G401.6 (cell line): ENCODE results near the gene ASB14.

Experiments used
- FAIRE-seq: peaks from 2 replicates; lab custom pipeline; 2012; peaks lifted over from hg19 to GRCh38; lab: Jason Lieb, UNC

ASB14 gene

DNA sequence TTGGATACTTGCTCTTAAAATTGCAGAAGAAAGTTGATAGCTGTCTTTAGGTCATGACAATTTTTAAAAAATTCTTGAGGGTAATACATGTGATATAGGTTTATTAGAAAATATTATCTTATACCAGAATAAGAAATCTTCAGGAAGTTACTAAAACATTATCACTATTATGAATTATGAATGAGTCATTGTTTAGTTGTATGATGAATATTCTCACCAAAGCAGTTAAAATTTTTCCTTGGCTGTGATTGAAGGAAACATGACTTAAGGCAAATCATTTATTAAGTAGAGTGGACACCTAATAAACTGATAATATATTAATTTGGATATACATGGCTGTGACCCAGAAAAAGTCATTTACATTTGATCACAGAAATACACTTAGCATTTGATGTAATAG is 34.8 kb downstream of the ASB14 start:
- FAIRE-seq, result peak; percentile 81

DNA sequence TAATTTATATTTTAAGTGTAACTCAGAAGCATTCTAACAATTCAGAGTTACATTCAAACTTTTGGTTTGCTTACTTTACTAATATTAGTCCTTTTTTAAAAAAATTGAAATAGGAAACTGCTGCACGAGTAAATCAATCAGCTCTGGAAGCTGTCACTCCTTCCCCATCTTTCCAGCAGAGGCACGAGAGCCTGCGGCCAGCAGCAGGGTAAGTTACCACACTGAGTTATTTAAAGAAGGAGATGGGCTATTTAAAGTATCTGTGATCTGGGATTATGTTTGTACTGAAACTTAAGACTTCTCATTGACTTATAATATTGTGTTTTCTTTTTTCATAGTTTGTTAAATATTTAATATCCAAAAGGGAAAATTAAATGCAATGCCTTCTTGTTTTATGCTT is 35.6 kb downstream of the ASB14 start:
- no peak for FAIRE-seq

DNA sequence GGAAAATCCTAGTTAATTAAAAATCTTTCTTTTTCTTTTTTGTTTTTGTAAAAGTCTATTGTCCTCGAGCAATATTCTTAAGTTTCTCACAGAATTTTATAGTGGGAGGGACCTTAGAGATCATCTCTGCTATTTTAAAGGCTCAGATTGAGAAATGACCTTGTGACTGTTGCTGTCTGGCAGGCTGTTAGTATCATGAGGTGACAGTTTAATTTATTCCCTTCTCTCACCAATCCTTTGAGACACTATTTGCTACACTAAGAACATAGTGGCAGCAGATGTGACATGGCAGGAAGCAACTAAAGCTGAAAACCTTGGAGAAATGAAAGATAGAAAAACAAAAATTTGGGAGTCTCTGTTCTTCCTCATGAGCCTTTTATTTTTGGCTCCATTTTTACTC is 40.1 kb downstream of the ASB14 start:
- no peak for FAIRE-seq

DNA sequence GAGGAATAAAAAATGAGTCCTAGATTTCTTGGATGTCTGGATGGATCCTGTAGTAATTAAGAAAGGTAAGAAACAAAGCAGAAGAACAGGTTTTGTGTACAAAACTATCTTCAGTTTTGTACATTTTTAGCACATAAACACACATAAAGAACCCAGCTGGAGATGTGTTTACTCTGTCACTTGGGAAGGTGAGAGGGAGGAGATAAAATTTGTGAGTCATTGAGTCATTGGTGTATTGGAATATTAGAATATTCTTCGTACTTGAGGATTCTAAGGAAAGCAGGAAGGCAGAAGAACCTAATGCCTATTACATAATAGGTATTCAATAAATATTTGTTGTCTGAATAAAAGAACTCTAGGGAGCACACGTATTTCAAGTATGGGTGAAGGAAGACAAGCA is 47.5 kb downstream of the ASB14 start:
- no peak for FAIRE-seq

DNA sequence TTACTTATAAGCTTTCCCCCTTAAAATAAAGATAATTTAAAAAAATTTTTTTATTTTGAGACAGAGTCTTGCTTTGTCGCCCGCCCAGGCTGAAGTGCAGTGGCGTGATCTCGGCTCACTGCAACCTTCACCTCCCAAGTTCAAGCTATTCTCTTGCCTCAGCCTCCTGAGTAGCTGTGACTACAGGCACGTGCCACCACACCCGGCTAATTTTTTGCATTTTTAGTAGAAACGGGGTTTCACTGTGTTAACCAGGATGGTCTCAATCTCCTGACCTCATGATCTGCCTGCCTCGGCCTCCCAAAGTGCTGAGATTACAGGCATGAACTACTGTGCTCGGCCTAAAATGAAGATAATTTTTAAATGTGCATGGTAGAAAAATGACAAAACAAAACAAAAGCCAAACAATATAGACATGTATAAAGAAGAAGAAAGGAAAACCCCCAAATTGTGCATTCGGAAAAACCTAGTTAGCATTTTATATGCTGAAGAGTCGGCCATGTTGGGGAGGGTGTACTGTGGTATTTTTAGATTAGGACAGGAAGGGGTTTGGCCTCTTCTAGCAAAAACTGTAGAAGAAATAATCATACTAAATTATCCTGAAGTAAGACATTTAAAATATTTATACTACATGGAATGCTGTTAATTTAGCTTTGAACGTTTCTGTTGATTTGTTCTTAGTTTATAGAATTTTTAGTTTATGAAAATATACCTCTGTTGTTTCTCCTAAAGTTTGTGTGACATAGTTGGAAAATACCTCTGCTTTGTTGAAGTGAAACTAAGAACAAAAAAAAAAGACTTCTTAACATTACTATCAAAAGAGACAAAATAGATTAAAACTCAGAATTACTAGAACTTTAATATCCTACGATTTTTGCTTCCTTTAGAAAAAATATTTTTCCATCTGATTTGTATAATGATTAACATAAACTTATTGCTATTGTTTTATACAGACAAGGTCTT is 57.6 kb downstream of the ASB14 start:
- peak; percentile 84 for FAIRE-seq

DNA sequence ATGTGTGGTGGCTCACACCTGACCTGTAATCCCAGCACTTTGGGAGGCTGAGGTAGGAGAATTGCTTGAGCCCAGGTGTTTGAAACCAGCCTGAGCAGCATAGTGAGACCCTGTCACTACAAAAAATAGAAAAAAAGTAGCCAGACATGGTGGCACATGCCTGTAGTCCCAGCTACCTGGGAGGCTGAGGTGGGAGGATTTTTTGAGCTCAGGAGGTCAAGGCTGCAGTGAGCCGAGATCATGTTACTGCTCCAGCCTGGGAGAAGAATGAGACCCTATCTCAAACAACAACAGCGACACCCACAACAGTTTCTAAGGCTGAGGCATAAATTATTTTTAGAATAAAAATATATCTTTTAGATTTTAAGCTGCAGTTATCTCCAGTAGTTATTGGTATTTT is 58.7 kb downstream of the ASB14 start:
- FAIRE-seq, result no peak

DNA sequence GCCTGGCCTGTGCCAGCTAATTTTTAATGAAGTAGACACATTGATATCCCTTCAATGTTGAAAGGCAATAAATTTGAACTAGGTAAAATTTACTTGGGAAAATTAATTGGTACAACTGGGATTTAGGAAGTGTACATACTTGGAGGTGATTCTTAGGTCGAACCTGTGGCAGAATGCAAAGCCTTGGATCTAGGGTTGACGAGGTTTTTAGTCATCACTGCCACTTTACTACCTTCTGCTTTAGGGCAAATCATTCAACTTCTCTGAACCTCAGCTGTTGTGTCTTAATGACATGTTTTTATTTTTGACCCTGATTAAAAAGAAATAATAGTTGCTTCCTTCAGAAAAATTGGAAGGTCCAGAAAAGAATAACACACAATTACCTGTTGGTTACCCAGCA is 62.5 kb downstream of the ASB14 start:
- FAIRE-seq, result peak; percentile 23

DNA sequence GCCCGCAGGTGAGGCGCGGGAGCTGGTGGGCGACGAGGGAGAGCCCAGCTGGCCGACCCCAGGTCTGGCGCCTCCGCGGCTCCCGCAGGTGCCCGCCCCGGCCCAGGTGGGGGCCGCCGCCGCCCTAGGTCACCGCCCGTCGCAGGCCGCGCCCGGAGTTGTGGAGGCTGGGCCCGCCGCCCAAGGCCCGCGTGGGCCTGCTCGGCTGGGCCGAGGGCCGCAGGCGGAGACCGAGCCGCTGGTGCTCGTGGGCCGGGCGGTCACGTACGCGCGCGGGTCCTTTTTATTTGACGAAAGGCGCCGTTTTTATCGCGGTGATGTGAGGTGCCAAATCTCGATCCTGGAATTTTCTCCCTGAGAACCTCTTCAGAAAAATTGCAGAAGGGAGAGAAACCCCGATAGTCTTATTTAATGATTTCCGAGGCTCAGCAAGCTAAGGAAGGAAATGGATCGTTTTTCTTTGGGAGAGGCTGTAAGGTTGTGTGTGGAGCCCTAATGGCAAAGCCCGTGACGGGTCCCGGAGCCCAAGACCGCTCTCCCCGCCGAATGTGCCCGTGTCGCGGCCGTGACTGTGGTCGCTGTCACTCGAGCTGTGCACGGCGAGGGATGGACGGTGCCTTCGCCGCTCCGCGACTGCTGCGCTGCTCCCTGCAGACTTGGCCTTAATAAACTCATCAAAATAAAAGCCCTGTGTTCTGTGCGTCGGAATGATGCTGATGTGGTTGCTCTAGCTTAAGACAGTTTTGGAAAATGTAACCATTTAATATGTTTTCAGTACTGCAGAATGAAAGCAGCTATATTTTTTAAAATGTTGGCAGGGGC is 64.3 kb downstream of the ASB14 start:
- no peak for FAIRE-seq

DNA sequence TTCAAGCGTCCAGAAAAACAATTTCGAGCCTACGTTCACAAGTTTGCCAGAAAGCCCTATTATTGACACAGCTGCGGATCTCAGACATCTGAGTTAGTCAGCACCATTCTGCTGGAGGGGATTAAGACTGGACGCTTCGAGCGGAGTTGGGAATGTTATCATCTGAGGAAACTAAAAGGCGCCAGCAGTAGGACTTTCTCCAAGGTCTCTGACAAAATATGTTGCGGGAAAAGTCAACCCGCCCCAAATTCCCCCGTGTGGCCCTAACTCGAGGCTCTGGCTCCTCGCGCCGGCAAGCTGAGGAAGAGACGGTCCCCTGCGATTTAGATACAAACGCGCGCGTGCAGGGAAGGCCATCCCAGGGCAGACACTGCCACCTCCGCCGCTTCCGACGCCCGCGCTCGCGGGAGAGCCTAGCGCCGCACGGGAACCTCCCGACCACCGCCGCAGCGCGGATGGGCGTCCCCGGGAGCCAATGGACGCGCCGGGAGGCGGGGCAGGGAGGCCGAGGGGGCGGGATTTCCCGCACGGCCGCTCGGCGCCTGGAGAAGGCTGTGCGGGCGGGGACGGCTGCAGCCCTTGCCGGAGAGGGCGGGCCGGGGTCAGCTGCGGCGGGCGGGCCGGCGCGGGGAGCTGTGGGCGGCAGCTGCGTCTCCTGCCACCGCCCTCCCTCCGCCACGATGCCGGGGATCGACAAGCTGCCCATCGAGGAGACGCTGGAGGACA is 65.1 kb downstream of the ASB14 start, which contains the start of gene APPL1:
Gene APPL1, plus strand, starts transcription at position 526 of the 726 bp plus-strand sequence. Its CDS starts 155 bp downstream, at position 681.
- no peak for FAIRE-seq

DNA sequence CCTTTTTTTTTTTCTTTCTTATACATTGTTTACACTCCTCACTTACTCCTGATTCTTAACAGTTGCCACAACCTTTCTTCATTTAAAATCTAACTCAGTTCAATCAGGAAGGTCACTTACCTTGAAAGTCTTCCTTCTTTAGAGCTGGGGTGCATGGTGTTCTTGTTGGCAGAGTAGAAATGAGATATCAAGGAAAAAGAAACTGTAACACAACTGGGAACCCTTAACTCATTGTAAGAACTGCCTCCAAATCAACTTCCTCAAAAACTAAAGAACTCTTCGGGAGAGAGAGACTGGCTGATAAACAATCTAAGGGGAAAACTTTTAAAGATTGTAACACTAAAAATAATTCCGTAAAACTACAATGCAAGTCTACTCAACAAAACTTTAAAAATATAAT is 66.3 kb downstream of the ASB14 start:
- FAIRE-seq, result peak; percentile 11

DNA sequence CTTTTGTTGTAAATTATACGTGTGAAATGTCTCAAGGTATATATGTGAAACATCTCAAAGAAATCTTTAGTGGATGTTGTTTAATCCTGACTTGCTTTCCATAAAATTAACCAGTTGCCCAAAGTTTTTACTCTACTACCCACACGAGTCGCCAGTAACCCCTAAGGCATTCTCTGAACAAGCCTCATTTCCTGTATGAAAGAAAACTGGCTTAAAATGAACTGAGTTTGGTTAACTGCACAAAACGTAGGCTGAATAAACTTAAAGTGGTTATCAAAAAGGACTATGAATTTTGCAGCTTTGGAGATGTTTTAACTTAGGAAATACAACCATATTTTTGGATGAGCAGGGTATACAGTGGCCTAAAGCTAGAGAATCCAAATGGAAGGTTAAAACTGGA is 67.6 kb downstream of the ASB14 start:
- FAIRE-seq, result peak; percentile 44

DNA sequence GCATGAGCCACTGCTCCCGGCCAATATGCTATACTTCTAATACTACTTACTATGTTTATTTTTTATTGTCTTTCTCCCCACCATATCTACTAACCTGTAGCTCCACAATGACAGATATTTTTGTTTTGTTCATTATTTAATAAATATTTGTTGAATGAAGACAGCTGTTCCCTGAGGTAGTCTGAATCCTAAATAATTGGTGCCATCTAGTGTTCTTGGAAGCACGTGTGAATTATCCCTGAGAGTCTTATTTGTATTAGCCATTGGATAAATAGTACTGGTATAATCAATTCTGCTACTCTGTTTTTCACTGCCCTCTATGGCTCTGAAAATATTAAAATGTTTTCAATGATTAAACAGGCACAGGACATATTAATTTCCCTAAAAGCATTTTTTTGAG is 70.6 kb downstream of the ASB14 start:
- peak; percentile 94 for FAIRE-seq
